Lung (tissue), 12 donors: Measurements from ENCODE around the gene ACLY. TPM values are rescaled to one million over a fixed set of nuclear protein-coding genes. Genes with fewer than 3 reads are reported as not detected.
A peak's percentile ranks its signal among the peaks of the same experiment; 100 is the strongest.

ENCODE experiments used
- ATAC-seq: fragments of 200-7000 bp; cut with Tn5 transposase; one replicate; pipeline ENCODE4 v1.9.1; 2020; ENCODE audit warnings: moderate number of reproducible peaks; ENCODE audit not compliant: insufficient read depth, low FRiP score
- DNase-seq, 3 donors: peaks; one replicate each; pipeline ENCODE4 v3.0.0-alpha.2; 2013 to 2017
- H3K27ac ChIP-seq, 2 donors: one replicate each; pipeline ENCODE4 v1.5.1; 2013; ENCODE audit warnings: mild to moderate bottlenecking in 2 of 2, moderate library complexity in 2 of 2, control low read depth in 1 of 2, inconsistent platforms in 1 of 2, low read depth in 1 of 2, low read length in 1 of 2
- H3K27me3 ChIP-seq, 3 donors: one replicate each; pipeline ENCODE4 v1.5.1; 2013; ENCODE audit warnings: low read length in 2 of 3; ENCODE audit not compliant: control insufficient read depth in 3 of 3, insufficient read depth in 3 of 3
- H3K36me3 ChIP-seq, 4 donors: one replicate each; pipeline ENCODE4 v1.5.1; 2013; ENCODE audit warnings: low read length in 4 of 4, mild to moderate bottlenecking in 1 of 4, moderate library complexity in 1 of 4; ENCODE audit not compliant: control insufficient read depth in 4 of 4, insufficient read depth in 4 of 4
- H3K4me1 ChIP-seq, 5 donors: one replicate each; pipeline ENCODE4 v1.5.1; 2013; ENCODE audit warnings: low read length in 5 of 5, mild to moderate bottlenecking in 2 of 5, moderate library complexity in 1 of 5; ENCODE audit not compliant: control insufficient read depth in 5 of 5, insufficient read depth in 5 of 5
- H3K4me3 ChIP-seq: one replicate; pipeline ENCODE4 v1.5.1; 2013; ENCODE audit warnings: mild to moderate bottlenecking, control low read depth, moderate library complexity
- H3K9ac ChIP-seq, 2 donors: one replicate each; pipeline ENCODE4 v1.5.1; 2013; ENCODE audit warnings: low read length in 2 of 2, control low read depth in 1 of 2; ENCODE audit not compliant: insufficient read depth in 1 of 2
- H3K9me3 ChIP-seq, 4 donors: one replicate each; pipeline ENCODE4 v1.5.1; 2013; ENCODE audit warnings: low read length in 3 of 4, mild to moderate bottlenecking in 1 of 4, moderate library complexity in 1 of 4; ENCODE audit not compliant: control insufficient read depth in 4 of 4, insufficient read depth in 3 of 4
- CTCF ChIP-seq: IDR thresholded peaks from 2 replicates; pipeline ENCODE4 v1.5.1; 2012; ENCODE audit warnings: mild to moderate bottlenecking; ENCODE audit errors: control extremely low read depth, extremely low read depth
- whole genome bisulfite sequencing, 2 donors: extraction: QIAGEN DNeasy Blood & Tissue Kit; methylation state at CpG; one replicate each; pipeline ENCODE4 v1.1.7; 2013; 5-methylcytosine and 5-hydroxymethylcytosine counted together
- polyA plus RNA-seq, 2 donors: library from polyadenylated mRNA; stranded (reverse); fragments of 200-250 nt; gene quantifications; one replicate each; pipeline ENCODE4 v1.2.1, GENCODE V29; 2013
- total RNA-seq, 2 donors: library from RNA; depleted of rRNA in 1 of 2; stranded (reverse); fragments of >200 nt in 1 of 2; gene quantifications; one replicate each; pipeline ENCODE4 v1.2.1, GENCODE V29; 2014 to 2021
- donor health status: control.
- donor health status: control.
- donor health status: Bipolar disorder and iron deficiency.
- donor health status: healthy.
- donor health status: DM: yes; HTN: yes; CAD: no.

Gene ACLY
- total and polyA plus RNA-seq, 4 donors, result 27.5 to 158 (median 79.0) TPM

- Histone ChIP-seq H3K4me1 (peaks cover 8 to 27% (median 12%) of the 10 kb centered on the region in 5 donors), H3K36me3 (peaks cover 0 to 13% (median 8%) of the 10 kb centered on the region in 4 donors), H3K9ac (peak within 1 kb of the TSS; percentile 73 to 91), H3K27ac (peak within 1 kb of the TSS; percentile 90 to 93), H3K4me3 (peak within 1 kb of the TSS; percentile 82), H3K27me3 (no peaks in the 10 kb centered on the region), H3K9me3 (no peaks in the 10 kb centered on the region)
- TF ChIP-seq CTCF, result no peak
- DNase-seq, result peak; percentile 91 to 95 (median 92)
- 0% methylated on average over 73 to 90 of the region's 90 CpGs for WGBS, 2 donors
- ATAC-seq, result peak; percentile 95
These were observed 53.7 kb downstream of the ACLY start, which contains the start of gene KLHL11 for GRCh38 chr17:41864836-41865595. TSS of gene KLHL11 (minus strand) at chr17:41865423. CDS start at chr17:41865370, 53 bp downstream.

GRCh38 chr17:41864498-41864835 is 54.3 kb downstream of the ACLY start:
- Histone ChIP-seq H3K36me3 (peaks cover 0 to 10% (median 7%) of the 10 kb centered on the region in 4 donors), H3K4me3 (peak overlapping the region; percentile 82), H3K27me3 (no peaks in the 10 kb centered on the region), H3K27ac (peak overlapping the region; percentile 90 to 93), H3K4me1 (peaks cover 8 to 27% (median 12%) of the 10 kb centered on the region in 5 donors), H3K9me3 (no peaks in the 10 kb centered on the region), H3K9ac (peak overlapping the region; percentile 73 to 91)
- WGBS, 2 donors, result 0 to 1% methylated on average over 25 of the region's 25 CpGs
- no peak for ATAC-seq
- no peak for TF ChIP-seq CTCF
- no peak for DNase-seq

- H3K27ac ChIP-seq, result no peak overlapping the region
- peak overlapping the region; percentile 73 to 91 for H3K9ac ChIP-seq
These were observed 55.5 kb downstream of the ACLY start for GRCh38 chr17:41863074-41863848.

More at GRCh38 chr17:41863074-41863848, 55.5 kb downstream of the ACLY start:
- H3K4me1 ChIP-seq, result peaks cover 8 to 27% (median 12%) of the 10 kb centered on the region in 5 donors
- TF ChIP-seq CTCF, result no peak
- H3K9me3 ChIP-seq, result no peaks in the 10 kb centered on the region
- no peak for DNase-seq
- H3K27me3 ChIP-seq, result no peaks in the 10 kb centered on the region
- WGBS, 2 donors, result 54 to 62% methylated on average over 18 of the region's 18 CpGs
- H3K36me3 ChIP-seq, result peaks cover 0 to 4% (median 4%) of the 10 kb centered on the region in 4 donors
- no peak for ATAC-seq
- peak overlapping the region; percentile 13 for H3K4me3 ChIP-seq
